Activated naive CD4-positive, alpha-beta T cell treated with anti-CD3 and anti-CD28 coated beads, Interleukin-2, amount 50 U/mL, for 16 hours (primary cell): ENCODE measurements around the gene PGC.
A peak's percentile ranks its signal among the peaks of the same experiment; 100 is the strongest.

Experiments
- DNase-seq: peaks from one replicate; pipeline ENCODE4 v3.0.0-alpha.2; 2020

PGC gene

GRCh38 chr6:41711323-41712038, 35.7 kb downstream of the PGC start:
- no peak for DNase-seq

GRCh38 chr6:41709375-41709774, 37.8 kb downstream of the PGC start:
- no peak for DNase-seq

GRCh38 chr6:41708856-41709255, 38.3 kb downstream of the PGC start:
- DNase-seq = no peak

DNA sequence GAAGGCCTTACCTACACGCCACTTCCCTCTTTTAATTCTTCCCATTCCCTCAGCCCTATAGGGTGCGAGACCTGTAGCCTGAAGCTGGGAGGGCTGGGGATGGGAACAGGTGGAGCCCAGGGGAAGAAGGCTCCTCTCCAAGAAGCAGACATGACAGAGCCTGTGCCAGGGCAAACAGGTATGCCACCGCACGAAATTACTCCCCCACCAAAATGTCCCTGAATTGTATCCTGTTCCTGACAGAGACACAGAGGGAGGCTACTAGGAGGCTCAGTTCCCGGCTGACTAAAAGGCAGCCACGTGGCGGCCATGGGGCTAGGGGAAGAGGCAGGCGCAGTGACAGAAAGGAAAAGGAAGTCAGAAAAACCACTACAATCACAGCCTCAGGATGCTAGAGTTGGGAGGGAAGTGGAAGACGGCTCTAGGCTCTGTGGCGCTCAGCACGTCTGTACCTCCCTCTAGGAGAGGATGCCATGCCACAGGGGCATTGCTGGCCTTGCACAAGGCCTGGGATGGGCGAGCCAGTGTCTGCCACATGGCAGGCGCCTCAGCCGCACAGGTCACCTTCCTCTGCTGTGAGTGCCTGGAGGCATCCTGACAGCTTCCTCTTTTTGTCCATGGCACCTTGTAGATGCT, 39.5 kb downstream of the PGC start:
- DNase-seq = peak; percentile 24

DNA sequence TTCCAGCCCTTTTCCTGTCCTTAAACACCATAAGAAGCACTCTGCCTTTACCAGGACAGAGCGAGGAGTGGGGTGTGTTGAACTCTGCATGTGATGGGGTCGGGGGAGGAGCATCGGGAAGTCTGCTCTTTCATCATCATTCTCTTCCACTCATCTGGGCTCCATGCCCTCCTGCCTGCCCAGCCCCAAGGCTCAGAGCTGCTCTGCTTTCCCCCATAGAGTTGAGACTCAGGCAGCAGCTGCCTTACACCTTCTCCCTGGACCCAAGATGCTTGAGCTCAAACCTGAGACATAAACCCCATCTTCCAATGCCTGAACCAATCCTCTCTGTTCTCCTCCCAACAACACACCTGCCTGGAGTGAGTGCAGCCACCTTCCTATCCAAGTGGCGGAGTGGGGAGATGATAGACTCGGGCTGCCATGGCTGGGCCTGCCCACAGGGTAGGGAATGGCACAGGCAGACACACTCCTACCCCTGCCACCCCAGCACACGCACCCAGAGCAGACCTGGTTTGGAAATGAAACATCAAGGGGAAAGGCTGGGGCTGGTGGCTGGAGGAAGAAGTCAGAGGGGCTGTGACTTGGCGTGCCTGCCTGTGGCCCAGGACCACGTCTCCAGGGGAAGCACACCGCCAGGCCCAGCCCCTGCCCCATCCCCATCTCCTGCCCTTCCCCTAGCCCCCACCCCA, 40.2 kb downstream of the PGC start:
- DNase-seq = peak; percentile 22

DNA sequence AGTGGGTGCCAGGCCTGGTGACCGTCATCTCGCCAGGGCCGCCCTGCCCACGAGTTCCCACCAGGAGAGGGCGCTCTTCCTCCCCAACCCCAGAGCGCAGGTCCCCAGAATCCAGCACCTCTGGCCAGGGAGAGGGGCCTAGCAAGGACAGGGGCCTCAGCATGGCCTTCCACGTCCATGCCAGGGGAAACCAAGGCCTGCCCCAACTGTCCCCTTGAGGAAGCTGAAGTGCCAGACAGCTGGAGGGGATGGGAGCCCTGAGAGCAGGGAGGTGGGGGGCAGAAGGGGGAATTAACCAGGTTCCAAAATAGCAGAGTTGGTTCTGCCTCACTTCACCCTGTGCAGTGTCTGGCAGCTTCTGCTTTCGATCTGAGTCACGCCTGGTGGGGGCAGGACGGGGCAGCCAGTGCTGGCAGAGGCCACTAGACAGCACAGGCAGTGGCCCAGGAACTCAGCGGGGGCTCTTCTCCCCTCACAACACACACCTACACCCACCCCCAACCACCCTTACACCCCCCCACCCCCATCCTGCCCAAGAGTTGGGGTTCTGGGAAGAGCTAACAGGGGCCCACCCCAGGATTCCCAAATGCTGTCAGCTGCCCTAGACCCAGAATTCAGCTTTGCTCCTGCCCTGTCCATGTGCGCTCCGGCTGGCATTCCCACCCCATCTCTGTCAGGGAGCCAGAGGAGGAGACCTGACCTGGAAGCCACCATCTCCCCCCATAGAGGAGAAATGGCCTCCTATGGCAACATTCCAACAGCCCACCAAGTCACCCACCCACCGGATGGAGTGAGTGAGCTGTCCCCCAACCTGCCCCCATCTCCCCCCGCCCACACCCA, 41.0 kb downstream of the PGC start:
- DNase-seq = peak; percentile 73

- DNase-seq = no peak
Measured at GRCh38 chr6:41705311-41705995, 41.7 kb downstream of the PGC start.

DNA sequence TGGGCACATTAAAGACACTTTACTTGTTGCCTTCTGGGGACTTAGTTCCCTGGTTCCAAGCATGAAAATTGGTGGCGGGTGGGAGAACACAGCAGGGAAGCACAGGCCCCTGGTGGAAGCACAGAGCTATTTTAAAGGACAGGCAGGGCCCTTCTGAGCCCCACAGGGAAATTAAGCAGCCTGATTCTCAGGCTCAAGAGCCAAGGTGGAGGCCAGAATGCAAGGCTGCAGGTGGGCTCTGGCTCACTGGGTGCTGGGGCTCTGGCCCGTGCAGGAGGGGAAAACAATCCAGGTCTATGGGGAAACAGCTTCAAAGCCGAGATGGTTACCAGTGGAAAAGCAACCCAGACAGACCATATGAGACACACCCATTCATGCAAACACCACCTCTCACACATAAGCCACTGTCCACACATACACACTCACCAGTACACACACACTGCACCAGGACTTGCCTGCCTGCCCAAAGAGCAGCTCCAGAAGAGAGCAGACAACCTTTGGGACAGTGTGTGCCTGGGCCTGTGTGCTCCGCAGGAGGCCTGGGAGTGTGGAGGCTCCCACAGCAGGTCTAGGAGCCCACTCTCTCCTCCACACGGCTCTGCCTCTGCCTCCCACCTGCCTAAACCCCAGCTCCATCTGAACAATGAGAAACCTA, 42.4 kb downstream of the PGC start:
- DNase-seq = no peak

GRCh38 chr6:41704028-41704427, 43.2 kb downstream of the PGC start:
- no peak for DNase-seq

GRCh38 chr6:41702771-41703494, 44.3 kb downstream of the PGC start:
- no peak for DNase-seq

- no peak for DNase-seq
Measured at GRCh38 chr6:41702089-41702745, 45.0 kb downstream of the PGC start.

DNA sequence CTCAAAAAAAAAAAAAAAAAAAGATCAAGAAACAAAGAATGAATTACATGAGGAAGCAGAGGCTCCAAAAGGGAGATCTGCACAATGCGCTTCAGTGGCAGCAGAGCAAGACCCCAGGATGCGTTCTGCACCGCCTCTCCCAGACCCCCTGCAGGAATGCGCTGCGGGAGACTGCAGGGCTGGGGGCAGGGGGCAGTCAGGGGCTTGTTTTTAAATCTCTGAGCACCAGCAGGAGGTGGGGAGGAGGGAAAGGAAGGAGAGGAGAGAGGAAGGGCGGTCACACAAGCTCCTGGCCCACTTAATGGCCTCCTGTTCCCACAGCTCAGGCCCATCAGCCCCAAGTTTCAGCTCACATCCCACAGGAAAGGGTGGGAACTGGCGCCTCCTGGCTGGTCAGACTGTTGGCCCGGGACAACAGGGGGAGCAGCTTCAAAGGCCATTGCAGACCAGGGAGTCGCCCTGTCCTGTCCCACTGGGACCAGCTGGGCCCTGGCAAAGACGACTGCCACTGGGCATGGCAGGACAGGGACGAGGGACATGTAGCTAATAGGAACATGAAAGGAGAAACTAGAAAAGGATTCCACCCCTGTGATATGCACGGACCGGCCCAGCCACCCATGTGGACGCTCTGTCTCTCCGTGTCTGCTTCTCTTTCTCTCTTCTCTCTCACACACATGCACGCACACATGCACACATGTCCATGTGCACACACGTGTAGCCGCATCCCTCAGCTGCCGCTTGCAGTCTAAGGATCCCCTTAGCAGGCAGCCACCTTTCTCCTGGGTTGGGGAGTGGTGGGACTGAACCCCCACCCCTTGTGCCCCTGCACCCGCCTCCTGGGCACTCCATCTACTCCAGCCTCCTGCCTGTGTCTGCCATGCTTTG, 46.5 kb downstream of the PGC start:
- DNase-seq = no peak

GRCh38 chr6:41699063-41699462, 48.1 kb downstream of the PGC start:
- DNase-seq = no peak

DNA sequence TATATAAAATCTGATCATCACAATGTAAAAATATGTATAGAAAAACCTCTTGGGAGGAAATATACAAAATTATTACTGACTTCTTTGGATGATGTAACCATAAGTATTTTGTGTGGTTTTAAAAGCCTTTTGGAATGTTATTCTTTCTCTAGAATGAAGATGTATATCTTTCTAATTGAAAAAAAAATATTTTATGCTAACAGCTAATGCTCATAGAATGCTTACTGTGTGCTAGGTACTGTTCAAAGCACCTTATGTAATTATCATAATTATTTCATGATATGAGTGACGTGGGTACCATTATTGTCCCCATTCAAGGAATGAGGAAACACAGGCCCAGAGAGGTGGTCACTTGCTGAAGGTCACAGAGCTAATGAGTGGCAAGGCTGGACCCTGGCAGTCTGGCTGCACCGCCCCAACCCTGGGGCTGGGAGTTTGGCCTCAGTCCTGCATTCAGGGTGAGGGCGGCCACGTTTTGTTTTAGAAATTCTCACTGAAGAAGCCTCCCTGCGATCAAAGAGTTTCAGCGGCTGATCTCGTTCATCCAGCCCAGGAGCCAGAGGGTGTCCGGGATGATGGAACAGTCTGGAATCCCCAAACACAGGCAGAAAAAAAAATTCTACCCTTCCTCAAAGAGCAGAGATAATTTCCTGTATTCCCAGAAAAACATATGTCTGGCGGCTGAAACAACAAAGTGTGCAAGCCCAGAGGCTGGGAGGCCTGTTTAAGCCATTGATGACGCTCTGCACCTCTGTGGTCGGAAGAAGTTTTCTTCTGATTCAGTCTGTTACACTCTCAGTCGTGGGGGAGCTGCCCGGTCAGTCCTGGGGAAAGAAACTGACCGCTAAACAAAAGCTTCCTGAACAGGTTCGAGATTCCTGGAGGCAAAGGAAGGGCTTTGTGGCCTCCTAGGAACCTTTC, 49.1 kb downstream of the PGC start:
- no peak for DNase-seq

DNA sequence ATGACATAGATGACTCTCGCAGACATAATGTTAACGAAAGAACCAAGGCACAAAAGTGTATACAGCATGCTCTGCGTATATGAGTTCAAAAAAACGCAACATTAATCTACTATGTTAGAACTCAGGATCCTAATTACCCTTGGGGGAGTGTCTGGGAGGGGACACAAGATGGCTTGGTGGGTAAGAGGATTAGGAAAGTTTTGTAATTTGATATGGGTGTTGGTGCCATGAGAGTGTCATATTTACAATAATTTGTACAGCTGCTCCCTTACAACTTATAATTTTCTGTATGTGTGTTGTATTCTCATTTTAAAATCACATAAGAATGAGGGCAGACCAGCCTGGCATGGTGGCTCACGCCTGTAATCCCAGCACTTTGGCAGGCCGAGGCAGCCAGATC, 50.4 kb downstream of the PGC start:
- no peak for DNase-seq

- no peak for DNase-seq
Measured at GRCh38 chr6:41695825-41696224, 51.4 kb downstream of the PGC start.

DNA sequence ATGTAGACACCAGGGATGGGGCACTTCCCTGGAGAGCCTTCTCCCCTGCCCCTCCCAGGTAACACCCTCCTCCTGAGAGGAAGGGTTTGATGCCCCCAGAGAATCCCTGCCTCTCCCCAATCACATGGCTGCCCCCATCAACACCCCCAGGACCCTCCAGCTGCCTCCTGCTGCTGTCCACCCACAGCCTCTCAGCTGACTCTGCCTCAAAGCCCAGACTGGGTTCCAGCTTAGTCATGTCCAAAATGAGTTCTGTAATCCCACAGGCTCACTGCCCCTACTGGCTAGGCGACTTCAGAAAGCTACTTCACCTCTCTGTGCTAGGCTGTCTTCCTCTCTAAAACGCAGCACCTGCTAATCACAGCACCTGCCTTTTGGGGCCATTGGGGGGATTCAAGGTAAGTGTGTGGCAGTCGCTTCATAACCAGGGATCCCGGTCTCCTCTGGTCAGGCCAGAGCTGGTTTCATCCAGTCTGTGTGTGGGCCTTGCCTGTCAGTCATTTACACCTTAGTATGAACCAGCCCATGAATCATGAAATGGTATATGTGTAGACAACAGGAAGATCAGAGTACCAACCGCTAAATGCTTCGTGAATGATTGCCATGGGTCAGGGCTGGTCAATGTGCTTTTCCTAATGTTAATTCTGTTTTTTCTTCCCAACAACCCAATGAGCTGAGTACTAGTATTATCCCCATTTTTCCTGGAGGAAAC, 52.2 kb downstream of the PGC start:
- no peak for DNase-seq
